Uterus (tissue), 2 donors: ENCODE measurements around the gene ZNF581.

Experiments used
- POLR2A ChIP-seq, 2 donors: fragments of 450-650 bp; IDR thresholded peaks; one replicate each; pipeline ENCODE4 v1.6.1; 2016; ENCODE audit warnings: antibody characterized with exemption in 2 of 2, mild to moderate bottlenecking in 1 of 2, moderate library complexity in 1 of 2
- TF ChIP-seq, protein P1 (sequence below), 4 experiments: fragments of 200-600 bp in 2 of 4; fragments of 450-650 bp in 2 of 4; sonication (generic) in 2 of 4; IDR thresholded peaks; one replicate each; pipeline ENCODE4 v1.5.1; 2016 to 2019; ENCODE audit warnings: antibody characterized with exemption in 4 of 4, mild to moderate bottlenecking in 2 of 4, moderate library complexity in 1 of 4

DNA sequence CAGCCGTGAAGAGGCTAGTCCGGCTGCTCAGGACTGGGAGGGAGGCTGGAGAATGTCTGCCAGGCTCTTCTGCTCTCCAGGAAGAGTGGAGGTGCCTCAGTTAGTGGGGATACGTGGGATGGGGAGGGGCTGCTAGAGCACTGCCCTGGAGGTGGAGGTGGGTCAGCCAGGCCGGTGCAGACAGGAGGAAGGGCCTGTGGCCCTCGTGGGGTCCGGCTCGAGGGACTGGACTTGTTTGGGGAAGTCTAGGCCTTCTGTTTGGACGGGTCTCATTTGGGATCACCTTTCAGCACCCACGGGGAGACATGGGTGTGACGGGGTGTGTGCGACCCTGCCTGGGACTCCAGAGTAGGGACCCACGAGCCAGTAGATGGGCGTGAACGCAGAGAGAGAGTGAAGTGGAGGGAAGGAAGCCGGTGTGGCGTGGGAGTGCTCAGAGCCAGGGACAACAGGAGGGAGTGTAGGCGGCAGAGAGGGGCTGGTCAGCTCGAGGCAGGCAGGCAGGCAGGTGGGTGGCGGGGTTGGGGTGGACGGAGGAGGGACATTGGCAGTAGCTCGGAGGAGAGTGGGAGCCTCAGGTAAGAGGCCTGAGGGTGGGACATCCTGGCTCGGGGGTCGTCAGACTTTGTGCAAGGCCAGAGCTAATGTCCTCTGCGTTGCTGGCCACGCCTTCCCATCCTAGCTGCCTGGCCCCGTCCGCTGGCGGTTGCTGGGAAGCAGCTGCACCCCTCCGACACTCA, 43.0 kb downstream of the ZNF581 start:
- TF ChIP-seq, protein P1, sequence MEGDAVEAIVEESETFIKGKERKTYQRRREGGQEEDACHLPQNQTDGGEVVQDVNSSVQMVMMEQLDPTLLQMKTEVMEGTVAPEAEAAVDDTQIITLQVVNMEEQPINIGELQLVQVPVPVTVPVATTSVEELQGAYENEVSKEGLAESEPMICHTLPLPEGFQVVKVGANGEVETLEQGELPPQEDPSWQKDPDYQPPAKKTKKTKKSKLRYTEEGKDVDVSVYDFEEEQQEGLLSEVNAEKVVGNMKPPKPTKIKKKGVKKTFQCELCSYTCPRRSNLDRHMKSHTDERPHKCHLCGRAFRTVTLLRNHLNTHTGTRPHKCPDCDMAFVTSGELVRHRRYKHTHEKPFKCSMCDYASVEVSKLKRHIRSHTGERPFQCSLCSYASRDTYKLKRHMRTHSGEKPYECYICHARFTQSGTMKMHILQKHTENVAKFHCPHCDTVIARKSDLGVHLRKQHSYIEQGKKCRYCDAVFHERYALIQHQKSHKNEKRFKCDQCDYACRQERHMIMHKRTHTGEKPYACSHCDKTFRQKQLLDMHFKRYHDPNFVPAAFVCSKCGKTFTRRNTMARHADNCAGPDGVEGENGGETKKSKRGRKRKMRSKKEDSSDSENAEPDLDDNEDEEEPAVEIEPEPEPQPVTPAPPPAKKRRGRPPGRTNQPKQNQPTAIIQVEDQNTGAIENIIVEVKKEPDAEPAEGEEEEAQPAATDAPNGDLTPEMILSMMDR (IDR thresholded peaks at IDR 0.05), result no peak
- TF ChIP-seq POLR2A (IDR thresholded peaks at IDR 0.05), result no peak
